Activated CD8-positive, alpha-beta memory T cell treated with anti-CD3 and anti-CD28 coated beads, Interleukin-2, amount 10 ng/mL, durations not matched to agents 7 days and 5 days (primary cell): Measurements from ENCODE around the gene EIF3I. TPM values are rescaled to one million over a fixed set of nuclear protein-coding genes. Genes with fewer than 3 reads are reported as not detected.

Source experiments
- ATAC-seq: fragments of 150-1000 bp; cut with Tn5 transposase; one replicate; pipeline ENCODE4 v1.10.0; 2021; ENCODE audit warnings: moderate library complexity
- CTCF ChIA-PET: fragments of 350-600 bp; sonication (Branson Sonifier 250); formaldehyde crosslinking; loops from one replicate; lab custom pipeline; 2021; ENCODE audit warnings: antibody characterized with exemption; lab: Charles Lee
- DNase-seq: peaks from one replicate; pipeline ENCODE4 v3.0.0-alpha.2; 2020
- H3K27ac Mint-ChIP-seq: one replicate; pipeline ENCODE4 v1.8.0; 2021; ENCODE audit warnings: mild to moderate bottlenecking, mixed read lengths
- H3K27me3 Mint-ChIP-seq: one replicate; pipeline ENCODE4 v1.8.0; 2021; ENCODE audit warnings: mixed read lengths
- H3K36me3 Mint-ChIP-seq: one replicate; pipeline ENCODE4 v1.8.0; 2021; ENCODE audit warnings: mild to moderate bottlenecking, mixed read lengths
- H3K4me1 Mint-ChIP-seq: one replicate; pipeline ENCODE4 v1.8.0; 2021; ENCODE audit warnings: mixed read lengths
- H3K4me3 Mint-ChIP-seq: one replicate; pipeline ENCODE4 v1.8.0; 2021; ENCODE audit warnings: mild to moderate bottlenecking, moderate library complexity, mixed read lengths
- H3K9me3 Mint-ChIP-seq: one replicate; pipeline ENCODE4 v1.8.0; 2022; ENCODE audit warnings: low read depth, mixed read lengths
- total RNA-seq, 2 experiments: library from RNA; stranded (reverse); gene quantifications; one replicate each; pipeline ENCODE4 v1.2.3, GENCODE V29; 2021

EIF3I gene
- total RNA-seq, 2 experiments from 2014 or later: 162 to 227 TPM

DNA sequence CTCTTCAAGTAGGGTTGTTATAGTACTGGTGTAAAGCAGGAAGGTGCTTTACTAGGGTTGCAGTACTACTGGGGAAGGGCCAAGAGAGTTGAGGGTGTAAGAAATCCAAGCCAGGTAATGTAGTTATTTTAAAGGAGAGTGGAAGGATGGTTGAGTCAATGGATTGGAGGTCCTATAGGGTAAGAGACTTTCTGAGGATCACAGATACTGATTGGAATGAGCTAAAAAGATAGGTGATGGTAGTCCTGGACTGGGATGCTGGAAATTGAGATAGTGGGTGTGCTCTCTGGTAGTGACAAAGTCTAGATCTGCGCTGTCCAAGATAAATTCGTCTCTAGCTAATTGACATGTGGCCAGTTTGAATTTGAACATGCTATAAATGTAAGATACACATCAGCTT, 35.7 kb upstream of the EIF3I start:
- H3K27me3 Mint-ChIP-seq: no peaks in the 10 kb centered on the region
- peak overlapping the region; percentile 88 for H3K27ac Mint-ChIP-seq
- no peaks in the 10 kb centered on the region for H3K9me3 Mint-ChIP-seq
- DNase-seq (no peak), ATAC-seq (no peak)
- peaks cover 49% of the 10 kb centered on the region for H3K4me1 Mint-ChIP-seq
- peaks cover 69% of the 10 kb centered on the region for H3K36me3 Mint-ChIP-seq
- CTCF ChIA-PET: interaction anchor here (0.6 to 1.7 kb wide), 5 partner anchors 8 to 273 kb away, joined by 3 to 4 read pairs (median 4); no protein-coding TSS in a partner anchor
- no peak overlapping the region for H3K4me3 Mint-ChIP-seq

DNA sequence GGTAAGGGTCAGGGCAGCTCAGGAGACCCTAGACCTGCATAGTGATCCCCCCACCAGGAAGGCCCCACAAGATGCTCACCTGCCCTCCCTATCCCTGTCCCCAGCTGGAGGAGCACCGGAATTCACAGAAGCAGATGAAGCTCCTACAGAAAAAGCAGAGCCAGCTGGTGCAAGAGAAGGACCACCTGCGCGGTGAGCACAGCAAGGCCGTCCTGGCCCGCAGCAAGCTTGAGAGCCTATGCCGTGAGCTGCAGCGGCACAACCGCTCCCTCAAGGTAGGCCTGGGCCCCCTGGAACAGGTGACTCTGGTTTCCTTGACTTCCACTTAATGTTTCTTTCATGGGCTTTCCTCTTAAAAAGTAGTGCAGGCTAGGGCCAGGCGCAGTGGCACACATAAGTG, 34.4 kb upstream of the EIF3I start:
- ATAC-seq (no peak), DNase-seq (no peak)
- CTCF ChIA-PET: interaction anchor here (0.7 kb wide), 1 partner anchor 256 kb away, joined by 3 read pairs; no protein-coding TSS in a partner anchor
- Mint-ChIP-seq H3K36me3 (peaks cover 67% of the 10 kb centered on the region), H3K4me1 (peaks cover 44% of the 10 kb centered on the region), H3K4me3 (no peak overlapping the region), H3K9me3 (no peaks in the 10 kb centered on the region), H3K27me3 (no peaks in the 10 kb centered on the region), H3K27ac (no peak overlapping the region)

DNA sequence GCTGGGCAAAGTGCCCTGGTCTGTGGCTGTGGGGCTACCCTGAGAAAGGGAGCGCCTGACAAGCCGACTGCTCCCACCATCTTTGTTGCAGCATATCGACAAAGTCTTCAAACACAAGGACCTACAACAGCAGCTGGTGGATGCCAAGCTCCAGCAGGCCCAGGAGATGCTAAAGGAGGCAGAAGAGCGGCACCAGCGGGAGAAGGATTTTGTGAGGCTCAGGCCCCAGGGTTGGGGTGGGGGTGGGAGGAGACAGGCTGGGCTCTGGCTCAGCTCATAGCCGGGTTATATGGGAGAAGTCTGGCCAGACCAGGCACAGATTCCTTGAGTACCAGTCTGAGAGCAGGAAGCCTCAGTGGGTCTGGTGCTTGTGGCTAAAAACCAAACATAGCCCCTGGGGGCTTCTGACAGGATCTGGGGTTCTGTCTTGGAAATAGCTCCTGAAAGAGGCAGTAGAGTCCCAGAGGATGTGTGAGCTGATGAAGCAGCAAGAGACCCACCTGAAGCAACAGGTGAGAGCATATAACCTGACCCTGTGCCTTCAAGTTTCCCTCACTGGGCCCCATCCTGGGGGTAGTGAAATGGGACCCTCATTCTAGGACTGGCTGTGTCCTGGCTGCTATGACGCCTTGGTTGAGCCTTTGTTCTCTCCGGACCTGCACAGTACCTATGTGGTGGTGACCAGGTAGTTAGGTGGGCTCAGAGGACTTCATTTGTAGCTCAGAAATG, 29.8 kb upstream of the EIF3I start:
- CTCF ChIA-PET: interaction anchor here (0.6 to 0.9 kb wide), 2 partner anchors 10 to 32 kb away, joined by 3 read pairs; no protein-coding TSS in a partner anchor
- peaks cover 73% of the 10 kb centered on the region for H3K36me3 Mint-ChIP-seq
- ATAC-seq (no peak), DNase-seq (no peak)
- no peaks in the 10 kb centered on the region for H3K27me3 Mint-ChIP-seq
- H3K9me3 Mint-ChIP-seq: no peaks in the 10 kb centered on the region
- H3K4me1 Mint-ChIP-seq: peaks cover 52% of the 10 kb centered on the region
- H3K4me3 Mint-ChIP-seq: no peak overlapping the region
- H3K27ac Mint-ChIP-seq: no peak overlapping the region

DNA sequence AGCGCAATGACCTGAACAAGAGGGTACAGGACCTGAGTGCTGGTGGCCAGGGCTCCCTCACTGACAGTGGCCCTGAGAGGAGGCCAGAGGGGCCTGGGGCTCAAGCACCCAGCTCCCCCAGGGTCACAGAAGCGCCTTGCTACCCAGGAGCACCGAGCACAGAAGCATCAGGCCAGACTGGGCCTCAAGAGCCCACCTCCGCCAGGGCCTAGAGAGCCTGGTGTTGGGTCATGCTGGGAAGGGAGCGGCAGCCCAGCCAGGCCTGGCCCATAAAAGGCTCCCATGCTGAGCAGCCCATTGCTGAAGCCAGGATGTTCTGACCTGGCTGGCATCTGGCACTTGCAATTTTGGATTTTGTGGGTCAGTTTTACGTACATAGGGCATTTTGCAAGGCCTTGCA, 27.2 kb upstream of the EIF3I start:
- H3K36me3 Mint-ChIP-seq: peaks cover 63% of the 10 kb centered on the region
- CTCF ChIA-PET: interaction anchor here (0.8 to 1.7 kb wide), 7 partner anchors 9 to 97 kb away, joined by 3 to 6 read pairs (median 3); partner anchors contain the start of genes HDAC1, IQCC and TXLNA
- H3K27ac Mint-ChIP-seq: peak overlapping the region; percentile 17
- peaks cover 68% of the 10 kb centered on the region for H3K4me1 Mint-ChIP-seq
- ATAC-seq (no peak), DNase-seq (no peak)
- H3K4me3 Mint-ChIP-seq: no peak overlapping the region
- H3K9me3 Mint-ChIP-seq: no peaks in the 10 kb centered on the region
- no peaks in the 10 kb centered on the region for H3K27me3 Mint-ChIP-seq

DNA sequence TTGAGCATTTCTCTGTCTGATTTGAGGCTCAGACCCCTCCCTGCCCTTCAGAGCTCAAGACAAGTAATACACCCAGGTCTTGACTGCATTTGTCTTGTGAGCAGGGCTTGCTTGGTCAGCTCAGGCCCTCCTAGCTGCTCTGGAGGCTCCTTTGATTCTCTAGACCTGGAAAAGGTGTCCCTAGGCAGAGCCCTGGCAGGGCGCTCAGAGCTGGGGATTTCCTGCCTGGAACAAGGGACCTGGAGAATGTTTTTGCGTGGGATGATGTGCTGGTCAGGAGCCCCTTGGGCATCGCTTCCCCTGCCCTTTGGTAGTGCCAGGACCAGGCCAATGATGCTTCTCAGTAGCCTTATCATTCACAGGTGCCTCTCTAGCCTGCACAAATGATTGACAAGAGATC, 26.7 kb upstream of the EIF3I start:
- Mint-ChIP-seq H3K27ac (peak overlapping the region; percentile 17), H3K4me1 (peaks cover 74% of the 10 kb centered on the region), H3K4me3 (no peak overlapping the region), H3K27me3 (no peaks in the 10 kb centered on the region), H3K36me3 (peaks cover 58% of the 10 kb centered on the region), H3K9me3 (no peaks in the 10 kb centered on the region)
- CTCF ChIA-PET: interaction anchor here (1.5 to 1.7 kb wide), 2 partner anchors 45 to 53 kb away, joined by 5 to 6 read pairs; no protein-coding TSS in a partner anchor
- no peak for DNase-seq
- ATAC-seq: no peak

DNA sequence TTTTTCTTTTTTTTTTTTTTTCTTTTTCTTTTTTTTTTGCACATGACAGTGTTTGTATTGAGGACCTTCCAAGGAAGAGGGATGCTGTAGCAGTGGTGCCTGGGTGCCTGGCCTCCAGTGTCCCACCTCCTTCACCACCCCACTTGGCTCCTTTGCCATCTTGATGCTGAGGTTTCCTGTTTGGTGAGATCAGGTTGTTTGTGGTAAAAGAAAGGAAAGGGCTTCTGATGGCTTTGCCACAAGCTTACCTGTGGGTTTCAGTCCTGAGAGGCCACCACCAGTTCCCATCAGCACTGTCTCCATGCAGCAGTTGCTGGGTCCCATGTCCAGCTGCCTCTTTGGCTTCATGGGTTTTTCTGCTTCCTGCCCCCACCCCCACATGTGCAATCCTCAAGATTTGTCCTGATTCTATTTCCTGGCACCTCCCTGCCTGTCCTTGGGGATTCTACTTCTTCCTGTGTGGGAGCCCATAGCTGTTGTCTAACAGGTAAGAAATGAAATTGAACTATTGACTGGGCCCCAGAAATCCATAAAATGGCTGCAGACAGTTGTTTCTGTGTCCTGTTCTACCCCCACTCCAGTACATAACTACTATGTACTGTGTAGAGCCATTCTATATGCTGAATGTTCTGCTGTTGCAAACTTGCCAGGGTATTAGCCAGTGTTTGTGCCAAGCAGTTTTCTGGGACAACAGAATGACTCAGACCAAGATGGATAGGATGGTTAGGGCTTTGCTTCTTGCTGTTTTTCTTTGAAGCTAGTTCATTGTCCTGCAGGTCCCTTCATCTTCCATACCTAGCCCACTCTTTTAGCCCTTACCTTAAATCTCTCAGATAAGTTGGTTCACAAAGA, 26.0 kb upstream of the EIF3I start:
- ATAC-seq: peak; percentile 8
- H3K4me1 Mint-ChIP-seq: peaks cover 74% of the 10 kb centered on the region
- no peaks in the 10 kb centered on the region for H3K27me3 Mint-ChIP-seq
- no peak overlapping the region for H3K4me3 Mint-ChIP-seq
- peak; percentile 64 for DNase-seq
- no peaks in the 10 kb centered on the region for H3K9me3 Mint-ChIP-seq
- CTCF ChIA-PET: interaction anchor here (1.0 to 1.7 kb wide), 4 partner anchors 10 to 140 kb away, joined by 3 to 6 read pairs (median 4); partner anchors contain the start of genes IQCC and MARCKSL1
- peak overlapping the region; percentile 63 for H3K27ac Mint-ChIP-seq
- H3K36me3 Mint-ChIP-seq: peaks cover 55% of the 10 kb centered on the region

DNA sequence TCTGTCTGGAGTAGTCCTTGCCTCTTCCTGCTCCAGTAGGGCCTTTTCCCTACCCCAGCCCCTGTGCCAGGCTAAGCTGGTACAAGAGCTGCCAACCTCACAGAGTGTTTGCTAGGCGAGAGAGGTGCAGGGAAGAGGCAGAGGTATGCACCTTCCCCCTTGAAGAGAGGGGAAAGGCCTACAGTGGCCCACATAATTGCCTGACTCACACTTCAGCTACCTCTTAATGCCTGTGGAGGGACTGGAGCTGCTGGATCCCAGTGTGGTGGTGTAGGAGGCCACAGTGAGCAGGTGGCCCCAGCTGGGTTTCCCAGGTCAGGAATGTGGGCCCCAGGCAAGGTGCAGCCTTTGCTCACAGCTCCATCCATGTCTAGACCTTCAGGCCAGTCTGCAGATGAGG, 25.1 kb upstream of the EIF3I start:
- H3K36me3 Mint-ChIP-seq: peaks cover 48% of the 10 kb centered on the region
- H3K9me3 Mint-ChIP-seq: no peaks in the 10 kb centered on the region
- ATAC-seq (no peak), DNase-seq (no peak)
- no peaks in the 10 kb centered on the region for H3K27me3 Mint-ChIP-seq
- no peak overlapping the region for H3K4me3 Mint-ChIP-seq
- peak overlapping the region; percentile 63 for H3K27ac Mint-ChIP-seq
- CTCF ChIA-PET: interaction anchor here (0.6 to 1.3 kb wide), 6 partner anchors 9 to 139 kb away, joined by 3 to 4 read pairs (median 3); partner anchors contain the start of genes IQCC and MARCKSL1
- peaks cover 79% of the 10 kb centered on the region for H3K4me1 Mint-ChIP-seq

DNA sequence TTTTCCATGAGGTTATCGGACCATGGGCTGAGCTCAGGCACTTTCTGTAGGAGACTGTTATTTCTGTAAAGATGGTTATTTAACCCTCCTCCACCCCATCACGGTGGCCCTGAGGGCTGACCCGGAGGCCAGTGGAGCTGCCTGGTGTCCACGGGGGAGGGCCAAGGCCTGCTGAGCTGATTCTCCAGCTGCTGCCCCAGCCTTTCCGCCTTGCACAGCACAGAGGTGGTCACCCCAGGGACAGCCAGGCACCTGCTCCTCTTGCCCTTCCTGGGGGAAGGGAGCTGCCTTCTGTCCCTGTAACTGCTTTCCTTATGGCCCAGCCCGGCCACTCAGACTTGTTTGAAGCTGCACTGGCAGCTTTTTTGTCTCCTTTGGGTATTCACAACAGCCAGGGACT, 24.4 kb upstream of the EIF3I start:
- ATAC-seq (no peak), DNase-seq (no peak)
- CTCF ChIA-PET: interaction anchor here (0.9 to 1.3 kb wide), 2 partner anchors 13 to 50 kb away, joined by 3 read pairs; no protein-coding TSS in a partner anchor
- H3K27me3 Mint-ChIP-seq: no peaks in the 10 kb centered on the region
- peaks cover 44% of the 10 kb centered on the region for H3K36me3 Mint-ChIP-seq
- peaks cover 81% of the 10 kb centered on the region for H3K4me1 Mint-ChIP-seq
- H3K9me3 Mint-ChIP-seq: no peaks in the 10 kb centered on the region
- H3K4me3 Mint-ChIP-seq: no peak overlapping the region
- no peak overlapping the region for H3K27ac Mint-ChIP-seq

DNA sequence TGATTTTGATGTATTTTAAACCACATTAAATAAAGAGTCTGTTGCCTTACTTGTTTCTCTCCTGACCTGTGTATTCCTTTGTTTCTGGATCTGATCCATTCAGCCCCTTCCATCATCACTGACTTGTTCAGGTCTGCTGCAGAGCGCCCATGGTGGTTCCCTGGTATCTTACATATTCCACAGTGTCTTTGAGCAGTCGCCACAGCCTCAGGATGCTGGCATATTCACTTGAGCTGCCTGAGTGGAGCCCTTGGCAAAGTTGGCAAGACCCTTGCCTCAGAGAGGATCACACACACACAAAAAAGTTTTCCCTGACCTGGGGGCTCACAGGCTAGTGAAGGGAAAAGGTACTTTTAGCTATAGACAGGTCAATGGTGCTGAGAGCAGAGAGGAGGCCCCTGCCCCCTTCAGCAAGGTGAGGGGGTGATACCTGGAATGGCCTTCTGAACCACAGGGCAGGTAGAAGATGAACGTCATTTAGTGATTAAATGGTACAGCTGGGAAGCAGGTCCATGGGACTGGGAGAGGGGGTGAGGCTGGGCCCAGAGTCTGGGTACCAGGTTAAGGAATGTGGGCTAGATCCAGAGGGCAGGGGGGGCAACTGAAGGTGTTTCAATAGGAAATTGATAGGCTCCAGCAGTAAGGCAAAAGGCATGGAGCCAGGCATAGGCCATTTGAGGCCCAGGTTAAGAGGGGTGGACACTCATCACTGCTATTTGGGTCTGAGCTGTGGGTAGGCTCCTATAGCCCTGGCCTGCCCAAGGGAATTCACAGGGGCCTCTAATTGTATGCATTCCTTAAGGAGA, 23.8 kb upstream of the EIF3I start:
- no peak for ATAC-seq
- peaks cover 39% of the 10 kb centered on the region for H3K36me3 Mint-ChIP-seq
- H3K4me1 Mint-ChIP-seq: peaks cover 79% of the 10 kb centered on the region

DNA sequence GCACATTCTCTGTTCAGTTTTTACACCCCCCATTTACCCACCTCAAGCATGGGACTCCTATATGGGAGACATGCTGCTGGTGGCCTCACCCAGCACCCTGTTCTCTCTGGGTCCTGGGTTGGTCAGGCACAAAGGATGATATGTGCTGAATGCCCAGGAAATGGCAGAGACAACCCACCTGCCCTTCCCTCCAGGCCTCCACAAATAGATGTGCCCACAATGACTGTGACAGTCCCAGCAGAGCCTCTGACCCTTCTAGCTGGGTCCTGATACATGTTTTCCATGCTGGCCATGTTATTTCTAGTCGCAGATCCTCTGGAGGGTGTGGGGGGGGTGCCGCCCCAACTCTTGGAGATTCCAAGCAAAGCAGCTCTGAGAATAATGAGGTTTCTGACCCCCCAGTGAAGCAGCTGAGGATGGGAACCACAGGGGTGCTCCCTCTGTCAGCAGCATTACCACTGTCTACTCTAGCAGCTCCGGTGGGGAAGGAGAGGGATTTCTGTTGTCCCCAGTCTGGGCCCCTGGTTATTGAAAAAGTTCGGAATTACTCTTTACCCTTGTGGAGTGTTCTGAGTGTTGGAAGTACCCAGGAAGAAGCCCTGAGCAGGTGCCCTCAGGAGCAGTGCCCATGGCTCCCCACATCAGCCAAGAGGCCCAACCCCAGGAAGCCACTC, 23.0 kb upstream of the EIF3I start:
- H3K36me3 Mint-ChIP-seq: peaks cover 34% of the 10 kb centered on the region
- H3K4me1 Mint-ChIP-seq: peaks cover 79% of the 10 kb centered on the region
- DNase-seq (no peak), ATAC-seq (no peak)
- H3K27ac Mint-ChIP-seq: peak overlapping the region; percentile 82
- CTCF ChIA-PET: interaction anchor here (0.9 to 3.9 kb wide), 2 partner anchors 19 to 88 kb away, joined by 3 to 18 read pairs; partner anchors contain the start of gene TXLNA
- H3K4me3 Mint-ChIP-seq: no peak overlapping the region
- no peaks in the 10 kb centered on the region for H3K27me3 Mint-ChIP-seq
- H3K9me3 Mint-ChIP-seq: no peaks in the 10 kb centered on the region

More for the DNA sequence above, 23.8 kb upstream of the EIF3I start:
- no peaks in the 10 kb centered on the region for H3K27me3 Mint-ChIP-seq
- H3K27ac Mint-ChIP-seq: peak overlapping the region; percentile 13
- CTCF ChIA-PET: interaction anchor here (0.9 to 1.3 kb wide), 2 partner anchors 50 to 88 kb away, joined by 3 read pairs; no protein-coding TSS in a partner anchor
- DNase-seq: no peak
- H3K4me3 Mint-ChIP-seq: no peak overlapping the region
- H3K9me3 Mint-ChIP-seq: no peaks in the 10 kb centered on the region

DNA sequence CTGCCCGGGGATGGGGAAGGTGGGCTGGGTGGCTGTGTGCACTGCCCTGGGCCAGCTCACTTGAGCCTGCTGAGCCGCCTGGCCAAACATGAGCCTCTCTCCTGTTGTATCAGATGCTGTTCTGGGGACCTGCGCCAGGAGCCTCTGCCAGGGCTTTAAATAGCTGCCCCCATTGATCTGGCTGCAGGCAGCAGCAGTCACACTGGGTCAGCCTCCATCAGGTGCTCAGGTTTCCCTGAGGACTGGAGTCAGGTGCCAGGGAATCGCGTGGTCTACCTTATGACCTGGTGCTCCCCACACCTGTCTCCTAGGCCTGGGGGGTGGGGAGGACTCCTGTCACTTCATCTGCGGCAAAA, 22.5 kb upstream of the EIF3I start:
- H3K4me3 Mint-ChIP-seq: no peak overlapping the region
- H3K27me3 Mint-ChIP-seq: no peaks in the 10 kb centered on the region
- no peaks in the 10 kb centered on the region for H3K9me3 Mint-ChIP-seq
- CTCF ChIA-PET: interaction anchor here (0.9 to 3.9 kb wide), 7 partner anchors 10 to 173 kb away, joined by 3 to 18 read pairs (median 9); partner anchors contain the start of genes KPNA6, LCK and TXLNA
- peaks cover 29% of the 10 kb centered on the region for H3K36me3 Mint-ChIP-seq
- ATAC-seq: no peak
- no peak for DNase-seq
- H3K4me1 Mint-ChIP-seq: peaks cover 75% of the 10 kb centered on the region
- peak overlapping the region; percentile 82 for H3K27ac Mint-ChIP-seq
